Gastrocnemius medialis (tissue), 4 donors: ENCODE data around the gene TUBB2B.

ENCODE experiments used
- CTCF ChIP-seq, 5 experiments: fragments of 450-650 bp in 3 of 5; fragments of 200-600 bp in 2 of 5; sonication (generic) in 2 of 5; IDR thresholded peaks in 4 of 5; conservative IDR thresholded peaks in 1 of 5; 1 replicate in 4 of 5; 2 replicates in 1 of 5; pipeline ENCODE4 v1.5.1; 2016 to 2019; ENCODE audit warnings: antibody characterized with exemption in 5 of 5, mild to moderate bottlenecking in 3 of 5, moderate library complexity in 3 of 5
- POLR2A ChIP-seq, 2 donors: fragments of 450-650 bp; IDR thresholded peaks; one replicate each; pipeline ENCODE4 v1.6.1; 2017; ENCODE audit warnings: antibody characterized with exemption in 2 of 2, mild to moderate bottlenecking in 2 of 2, moderate library complexity in 2 of 2

- TF ChIP-seq CTCF (IDR thresholded peaks at IDR 0.05 in 4 of 5, conservative IDR thresholded peaks at IDR 0.05 in 1 of 5), result no peak
- TF ChIP-seq POLR2A (IDR thresholded peaks at IDR 0.05), result no peak
Observed at GRCh38 chr6:3202999-3203696, 24.3 kb downstream of the TUBB2B start.
